ENCODE measurements around the gene MBNL2. TPM values are rescaled to one million over a fixed set of nuclear protein-coding genes. Genes with fewer than 3 reads are reported as not detected.

The MBNL2 gene
- total and polyA plus RNA-seq, 2 of the 4 experiments (the other 2 are of a cell fraction) = 26.9 to 103 TPM

- no TSS peak for BruUV-seq (replicated peaks)
- Histone ChIP-seq H3K23ac (ENCODE audit: low read depth, low read length) (no peak overlapping the region), H4K91ac (ENCODE audit: insufficient read depth, low read depth, low read length) (no peak overlapping the region; the same call in 1 of the 2 replicates), H3K56ac (ENCODE audit: extremely low read depth, insufficient read depth, low read length) (no peak overlapping the region), H2BK120ac (ENCODE audit: low read depth, low read length) (peak overlapping the region; percentile 63), H4K20me1 (ENCODE audit: insufficient read depth, low read length) (no peaks in the 10 kb centered on the region), H2BK5ac (ENCODE audit: low read depth, low read length, poor library complexity, severe bottlenecking) (no peak overlapping the region), H3K27me3 (ENCODE audit: control insufficient read depth, insufficient read depth, low read length) (no peaks in the 10 kb centered on the region), H3K4me3 (ENCODE audit: insufficient read depth, low read depth, low read length) (no peak overlapping the region), H3K4ac (ENCODE audit: low read depth, low read length) (peak overlapping the region; percentile 49; the same call in 1 of the 2 replicates), H3K9me1 (ENCODE audit: insufficient read depth, low read length) (peaks cover 7% of the 10 kb centered on the region), H3K27ac (ENCODE audit: insufficient read depth, low read length) (no peak overlapping the region), H3K79me1 (ENCODE audit: low read depth in 1 of 2, low read length in 2 of 2) (no peaks in the 10 kb centered on the region), H3K36me3 (ENCODE audit: control insufficient read depth, insufficient read depth, low read length) (no peaks in the 10 kb centered on the region), H3K9ac (ENCODE audit: low read depth, low read length) (no peak overlapping the region), H2AK9ac (replicated peaks; ENCODE audit: low read depth, low read length, poor library complexity) (no peak overlapping the region), H3K4me2 (ENCODE audit: low read depth, low read length) (no peak overlapping the region), H2AFZ (replicated peaks; ENCODE audit: low read length, poor library complexity) (no peak overlapping the region), H3K14ac (replicated peaks; ENCODE audit: low read depth, low read length) (0 out of 2 replicates have a peak overlapping the region, but pooled peaks have one; percentile 43), H3K18ac (ENCODE audit: low read depth, low read length) (peak overlapping the region; percentile 4; the same call in 1 of the 2 replicates), H4K5ac (ENCODE audit: low read depth, low read length) (0 out of 2 replicates have a peak overlapping the region, but pooled peaks have one; percentile 6), H4K8ac (ENCODE audit: low read depth in 2 of 2, low read length in 2 of 2) (0 out of 4 replicates have a peak overlapping the region, but pooled peaks of 1 of the 2 experiments have one; percentile 31), H2BK15ac (ENCODE audit: low read depth, low read length) (peak overlapping the region; percentile 49), H3K9me3 (ENCODE audit: control insufficient read depth, insufficient read depth, low read length) (no peaks in the 10 kb centered on the region), H2BK20ac (ENCODE audit: low read depth, low read length) (peak overlapping the region; percentile 67; the same call in 1 of the 2 replicates), H2AK5ac (ENCODE audit: low read depth, low read length) (no peak overlapping the region), H3K4me1 (ENCODE audit: control insufficient read depth, insufficient read depth, low read length) (peaks cover 5% of the 10 kb centered on the region)
- TF ChIP-seq BHLHE40 (IDR thresholded peaks at IDR 0.05; ENCODE audit: low read depth, low read length) (no peak), MAFK (IDR thresholded peaks at IDR 0.05; ENCODE audit: low read depth, low read length) (no peak), MXI1 (IDR thresholded peaks at IDR 0.05; ENCODE audit: borderline replicate concordance, low read depth, low read length) (no peak), CTCF (conservative IDR thresholded peaks at IDR 0.05; ENCODE audit: low read depth, low read length) (no peak), CEBPB (IDR thresholded peaks at IDR 0.05; ENCODE audit: low read depth, low read length) (no peak), CHD1 (IDR thresholded peaks at IDR 0.05; ENCODE audit: low read depth, low read length) (no peak), NFE2L2 (IDR thresholded peaks at IDR 0.05; ENCODE audit: low read depth, low read length) (no peak), USF2 (IDR thresholded peaks at IDR 0.05; ENCODE audit: low read depth, low read length) (no peak), FOS (IDR thresholded peaks at IDR 0.05; ENCODE audit: low read depth, low read length) (no peak), MAZ (IDR thresholded peaks at IDR 0.05; ENCODE audit: borderline replicate concordance, low read depth, low read length) (no peak), RCOR1 (IDR thresholded peaks at IDR 0.05; ENCODE audit: insufficient replicate concordance, low read length) (no peak), RAD21 (IDR thresholded peaks at IDR 0.05; ENCODE audit: low read length) (no peak), POLR2A (IDR thresholded peaks at IDR 0.05; ENCODE audit: low read depth, low read length) (no peak), SMC3 (IDR thresholded peaks at IDR 0.05; ENCODE audit: low read depth, low read length) (no peak)
- intact Hi-C loops (cut with micrococcal nuclease) = no loop called here
- no CpG with 5 or more reads among the region's 4 CpGs for WGBS, 2 experiments (ENCODE audit: extremely low coverage in 2 of 2, insufficient read length in 1 of 2)
- ATAC-seq (ENCODE audit: low read depth) = no peak
- CTCF ChIA-PET = no interaction called here
- dilution Hi-C loops (cut with HindIII; ENCODE audit: low sequenced_read_pairs, unreplicated experiment) = no loop called here
- POLR2A ChIA-PET (ENCODE audit: unreplicated experiment) = no interaction called here
- no peak for DNase-seq
- in situ Hi-C loops (cut with MboI; ENCODE audit: low sequenced_read_pairs) = no loop called here
Measured at GRCh38 chr13:97202761-97203160, 19.4 kb upstream of the MBNL2 start.

Measured in IMR-90 (cell line).